Measurements from ENCODE around the gene MXD1. TPM values are rescaled to one million over a fixed set of nuclear protein-coding genes. Genes with fewer than 3 reads are reported as not detected.

MXD1 gene
- total and polyA plus RNA-seq, 9 of the 15 experiments (the other 6 are each of a cell fraction or from before 2014, with no cell fraction given), result 6.7 to 35.9 (median 11.0) TPM

DNA sequence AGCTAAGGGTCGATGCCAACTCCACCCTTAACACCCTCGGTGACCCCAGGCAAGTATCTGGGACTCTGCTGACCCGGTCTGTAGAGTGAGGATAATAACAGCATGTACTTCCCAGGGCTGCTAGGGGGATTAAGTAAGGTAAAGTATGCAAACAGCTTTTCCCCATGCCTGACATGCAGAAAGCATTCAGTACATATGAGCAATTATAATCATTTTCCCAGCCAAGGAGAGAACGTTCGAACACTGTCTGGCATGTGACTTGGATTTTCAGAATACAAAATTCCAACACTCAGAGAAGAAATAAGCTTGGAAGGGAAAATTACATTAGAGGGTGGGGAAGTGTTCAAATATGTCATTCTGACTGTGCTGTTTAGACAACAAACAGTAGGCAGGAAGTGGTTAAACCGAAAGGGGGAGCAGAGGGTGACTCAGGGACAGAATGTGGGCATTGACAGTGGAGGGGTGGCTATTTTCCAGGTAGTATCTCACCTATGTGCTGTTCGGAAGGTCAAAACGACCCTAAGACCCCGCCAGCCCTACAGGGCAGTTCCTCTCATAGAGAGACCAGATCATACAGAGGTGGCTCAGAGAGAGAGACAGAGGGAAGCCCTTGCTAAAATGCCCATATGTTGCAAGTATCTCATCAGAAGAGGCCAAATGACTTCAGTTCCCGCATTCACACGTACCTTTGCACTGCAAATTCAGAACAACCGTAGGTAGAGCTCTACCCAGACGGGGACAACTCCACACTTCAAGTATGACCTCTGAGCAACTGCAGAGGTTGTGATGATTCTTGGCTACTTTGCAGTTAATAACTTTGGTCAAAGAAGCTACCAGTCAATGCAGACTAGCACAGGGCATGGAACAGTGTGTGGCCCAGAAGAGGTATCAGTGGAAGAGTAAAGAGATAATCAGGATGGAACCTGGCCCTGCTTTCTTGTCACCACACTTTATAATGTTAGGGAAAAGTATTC is 31.7 kb downstream of the MXD1 start (continued):
- TF ChIP-seq, protein P1, sequence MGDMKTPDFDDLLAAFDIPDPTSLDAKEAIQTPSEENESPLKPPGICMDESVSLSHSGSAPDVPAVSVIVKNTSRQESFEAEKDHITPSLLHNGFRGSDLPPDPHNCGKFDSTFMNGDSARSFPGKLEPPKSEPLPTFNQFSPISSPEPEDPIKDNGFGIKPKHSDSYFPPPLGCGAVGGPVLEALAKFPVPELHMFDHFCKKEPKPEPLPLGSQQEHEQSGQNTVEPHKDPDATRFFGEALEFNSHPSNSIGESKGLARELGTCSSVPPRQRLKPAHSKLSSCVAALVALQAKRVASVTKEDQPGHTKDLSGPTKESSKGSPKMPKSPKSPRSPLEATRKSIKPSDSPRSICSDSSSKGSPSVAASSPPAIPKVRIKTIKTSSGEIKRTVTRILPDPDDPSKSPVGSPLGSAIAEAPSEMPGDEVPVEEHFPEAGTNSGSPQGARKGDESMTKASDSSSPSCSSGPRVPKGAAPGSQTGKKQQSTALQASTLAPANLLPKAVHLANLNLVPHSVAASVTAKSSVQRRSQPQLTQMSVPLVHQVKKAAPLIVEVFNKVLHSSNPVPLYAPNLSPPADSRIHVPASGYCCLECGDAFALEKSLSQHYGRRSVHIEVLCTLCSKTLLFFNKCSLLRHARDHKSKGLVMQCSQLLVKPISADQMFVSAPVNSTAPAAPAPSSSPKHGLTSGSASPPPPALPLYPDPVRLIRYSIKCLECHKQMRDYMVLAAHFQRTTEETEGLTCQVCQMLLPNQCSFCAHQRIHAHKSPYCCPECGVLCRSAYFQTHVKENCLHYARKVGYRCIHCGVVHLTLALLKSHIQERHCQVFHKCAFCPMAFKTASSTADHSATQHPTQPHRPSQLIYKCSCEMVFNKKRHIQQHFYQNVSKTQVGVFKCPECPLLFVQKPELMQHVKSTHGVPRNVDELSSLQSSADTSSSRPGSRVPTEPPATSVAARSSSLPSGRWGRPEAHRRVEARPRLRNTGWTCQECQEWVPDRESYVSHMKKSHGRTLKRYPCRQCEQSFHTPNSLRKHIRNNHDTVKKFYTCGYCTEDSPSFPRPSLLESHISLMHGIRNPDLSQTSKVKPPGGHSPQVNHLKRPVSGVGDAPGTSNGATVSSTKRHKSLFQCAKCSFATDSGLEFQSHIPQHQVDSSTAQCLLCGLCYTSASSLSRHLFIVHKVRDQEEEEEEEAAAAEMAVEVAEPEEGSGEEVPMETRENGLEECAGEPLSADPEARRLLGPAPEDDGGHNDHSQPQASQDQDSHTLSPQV (IDR thresholded peaks at IDR 0.05), result peak; percentile 85
- peak; percentile 30; the same call in 1 of the 2 replicates for TF ChIP-seq CTBP1 (IDR thresholded peaks at IDR 0.05; ENCODE audit: borderline replicate concordance)
- TF ChIP-seq BCOR (IDR thresholded peaks at IDR 0.05), result no peak
- TF ChIP-seq FIP1L1 (IDR thresholded peaks at IDR 0.05; ENCODE audit: low read depth, low read length, poor library complexity, severe bottlenecking), result no peak
- TF ChIP-seq CCNT2 (IDR thresholded peaks at IDR 0.05; ENCODE audit: borderline replicate concordance, extremely low read depth, insufficient read length, low read depth, low read length), result no peak
- no peak for TF ChIP-seq TARDBP (IDR thresholded peaks at IDR 0.05)
- no peak for TF ChIP-seq ZNF695 (CRISPR knock-in tag; IDR thresholded peaks at IDR 0.05)
- no peak for TF ChIP-seq ZNF431 (CRISPR knock-in tag; IDR thresholded peaks at IDR 0.05)
- no peak for TF ChIP-seq CEBPG (CRISPR knock-in tag; IDR thresholded peaks at IDR 0.05)
- no peak; a peak in 1 of 4 replicates for TF ChIP-seq CEBPG (tag; conservative IDR thresholded peaks at IDR 0.05 in 1 of 2, IDR thresholded peaks at IDR 0.05 in 1 of 2)
- TF ChIP-seq, protein P2, sequence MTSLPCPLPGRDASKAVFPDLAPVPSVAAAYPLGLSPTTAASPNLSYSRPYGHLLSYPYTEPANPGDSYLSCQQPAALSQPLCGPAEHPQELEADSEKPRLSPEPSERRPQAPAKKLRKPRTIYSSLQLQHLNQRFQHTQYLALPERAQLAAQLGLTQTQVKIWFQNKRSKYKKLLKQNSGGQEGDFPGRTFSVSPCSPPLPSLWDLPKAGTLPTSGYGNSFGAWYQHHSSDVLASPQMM (CRISPR knock-in tag; IDR thresholded peaks at IDR 0.05), result no peak
- TF ChIP-seq, protein P3, sequence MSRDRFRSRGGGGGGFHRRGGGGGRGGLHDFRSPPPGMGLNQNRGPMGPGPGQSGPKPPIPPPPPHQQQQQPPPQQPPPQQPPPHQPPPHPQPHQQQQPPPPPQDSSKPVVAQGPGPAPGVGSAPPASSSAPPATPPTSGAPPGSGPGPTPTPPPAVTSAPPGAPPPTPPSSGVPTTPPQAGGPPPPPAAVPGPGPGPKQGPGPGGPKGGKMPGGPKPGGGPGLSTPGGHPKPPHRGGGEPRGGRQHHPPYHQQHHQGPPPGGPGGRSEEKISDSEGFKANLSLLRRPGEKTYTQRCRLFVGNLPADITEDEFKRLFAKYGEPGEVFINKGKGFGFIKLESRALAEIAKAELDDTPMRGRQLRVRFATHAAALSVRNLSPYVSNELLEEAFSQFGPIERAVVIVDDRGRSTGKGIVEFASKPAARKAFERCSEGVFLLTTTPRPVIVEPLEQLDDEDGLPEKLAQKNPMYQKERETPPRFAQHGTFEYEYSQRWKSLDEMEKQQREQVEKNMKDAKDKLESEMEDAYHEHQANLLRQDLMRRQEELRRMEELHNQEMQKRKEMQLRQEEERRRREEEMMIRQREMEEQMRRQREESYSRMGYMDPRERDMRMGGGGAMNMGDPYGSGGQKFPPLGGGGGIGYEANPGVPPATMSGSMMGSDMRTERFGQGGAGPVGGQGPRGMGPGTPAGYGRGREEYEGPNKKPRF (IDR thresholded peaks at IDR 0.05; ENCODE audit: low read depth, low read length), result no peak
- TF ChIP-seq, protein P4, sequence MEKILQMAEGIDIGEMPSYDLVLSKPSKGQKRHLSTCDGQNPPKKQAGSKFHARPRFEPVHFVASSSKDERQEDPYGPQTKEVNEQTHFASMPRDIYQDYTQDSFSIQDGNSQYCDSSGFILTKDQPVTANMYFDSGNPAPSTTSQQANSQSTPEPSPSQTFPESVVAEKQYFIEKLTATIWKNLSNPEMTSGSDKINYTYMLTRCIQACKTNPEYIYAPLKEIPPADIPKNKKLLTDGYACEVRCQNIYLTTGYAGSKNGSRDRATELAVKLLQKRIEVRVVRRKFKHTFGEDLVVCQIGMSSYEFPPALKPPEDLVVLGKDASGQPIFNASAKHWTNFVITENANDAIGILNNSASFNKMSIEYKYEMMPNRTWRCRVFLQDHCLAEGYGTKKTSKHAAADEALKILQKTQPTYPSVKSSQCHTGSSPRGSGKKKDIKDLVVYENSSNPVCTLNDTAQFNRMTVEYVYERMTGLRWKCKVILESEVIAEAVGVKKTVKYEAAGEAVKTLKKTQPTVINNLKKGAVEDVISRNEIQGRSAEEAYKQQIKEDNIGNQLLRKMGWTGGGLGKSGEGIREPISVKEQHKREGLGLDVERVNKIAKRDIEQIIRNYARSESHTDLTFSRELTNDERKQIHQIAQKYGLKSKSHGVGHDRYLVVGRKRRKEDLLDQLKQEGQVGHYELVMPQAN (IDR thresholded peaks at IDR 0.05; ENCODE audit: borderline replicate concordance), result no peak
- TF ChIP-seq, protein P5, sequence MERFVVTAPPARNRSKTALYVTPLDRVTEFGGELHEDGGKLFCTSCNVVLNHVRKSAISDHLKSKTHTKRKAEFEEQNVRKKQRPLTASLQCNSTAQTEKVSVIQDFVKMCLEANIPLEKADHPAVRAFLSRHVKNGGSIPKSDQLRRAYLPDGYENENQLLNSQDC (CRISPR knock-in tag; IDR thresholded peaks at IDR 0.05), result no peak
- TF ChIP-seq NEUROD1 (IDR thresholded peaks at IDR 0.05; ENCODE audit: borderline replicate concordance, low read depth, low read length, partially characterized antibody), result peak; percentile 39

Measured in K562 (cell line).